Skeletal muscle satellite cell (primary cell): ENCODE results near the gene KRTAP5-11.
"Not testable (repeated sequence)": the region's sequence is repeated elsewhere in the genome, so short reads cannot be mapped to it uniquely, and the experiment has no call there.

Experiments used
- H3K27me3 ChIP-seq: 2 replicates; pipeline ENCODE4 v1.7.0; 2013; ENCODE audit warnings: low read length; ENCODE audit not compliant: control insufficient read depth, insufficient read depth
- H3K36me3 ChIP-seq: 2 replicates; pipeline ENCODE4 v1.7.0; 2013; ENCODE audit warnings: mild to moderate bottlenecking, control low read depth, low read length; ENCODE audit not compliant: insufficient read depth
- H3K4me1 ChIP-seq: 2 replicates; pipeline ENCODE4 v1.7.0; 2013; ENCODE audit warnings: low read length; ENCODE audit not compliant: control insufficient read depth, insufficient read depth
- H3K4me2 ChIP-seq: 2 replicates; pipeline ENCODE4 v1.7.0; 2013; ENCODE audit warnings: mild to moderate bottlenecking, low read length
- H3K4me3 ChIP-seq: 2 replicates; pipeline ENCODE4 v1.7.0; 2013; ENCODE audit warnings: low read length
- H3K9ac ChIP-seq: 2 replicates; pipeline ENCODE4 v1.7.0; 2013; ENCODE audit warnings: mild to moderate bottlenecking, low read depth, low read length, moderate library complexity
- H3K9me3 ChIP-seq: replicated peaks from 2 replicates; pipeline ENCODE4 v1.7.0; 2013; ENCODE audit warnings: mild to moderate bottlenecking, control low read depth, low read length

KRTAP5-11 gene

DNA sequence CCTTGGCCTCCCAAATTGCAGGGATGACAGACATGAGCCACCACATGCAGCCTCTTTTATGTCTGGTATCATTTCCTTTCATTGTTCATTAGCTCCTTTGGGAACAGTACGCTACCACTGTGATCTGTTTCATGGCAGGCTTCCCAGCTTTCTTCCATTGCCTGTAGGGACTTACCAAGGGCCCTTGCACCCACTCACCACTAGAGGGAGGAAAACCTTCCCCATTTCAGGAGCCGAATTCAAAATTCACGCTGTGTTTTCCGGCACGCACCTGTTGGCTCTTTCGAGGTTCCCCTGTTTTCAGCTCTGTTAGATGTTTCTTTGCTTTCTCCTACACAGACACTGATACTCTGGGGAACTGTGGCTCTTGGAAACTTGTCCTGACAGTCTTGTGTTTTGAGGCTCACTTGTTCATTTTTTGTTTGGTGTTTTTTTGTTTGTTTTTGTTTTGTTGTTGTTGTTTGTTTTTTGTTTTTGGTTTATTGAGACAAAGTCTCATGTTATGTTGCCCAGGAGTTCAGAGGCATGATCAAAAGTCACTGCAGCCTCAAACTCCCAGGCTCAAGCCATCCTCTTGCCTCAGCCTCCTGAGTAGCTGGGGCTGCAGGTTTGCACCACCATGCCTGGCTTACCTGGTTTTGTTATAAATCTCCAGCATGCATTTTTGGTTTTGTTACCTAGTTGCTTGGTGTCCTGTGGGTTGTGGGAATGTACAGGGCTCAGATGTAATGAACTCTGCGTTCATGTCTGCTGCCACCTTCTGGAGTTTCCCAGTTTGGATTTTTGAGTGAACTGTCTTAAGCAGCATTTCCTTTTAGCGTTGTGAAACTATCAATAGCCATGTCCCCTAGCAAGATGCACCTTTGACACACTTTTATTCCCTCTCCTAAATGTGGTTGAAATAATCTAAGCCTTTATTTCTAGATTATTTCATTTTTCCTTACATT is 2.3 kb downstream of the KRTAP5-11 start:
- H3K27me3 ChIP-seq, result peaks cover 14% of the 10 kb centered on the region
- no peak overlapping the region for H3K9ac ChIP-seq
- H3K4me1 ChIP-seq, result no peaks in the 10 kb centered on the region
- no peak overlapping the region for H3K4me3 ChIP-seq
- H3K36me3 ChIP-seq, result no peaks in the 10 kb centered on the region
- no peaks in the 10 kb centered on the region for H3K9me3 ChIP-seq
- no peak overlapping the region for H3K4me2 ChIP-seq

DNA sequence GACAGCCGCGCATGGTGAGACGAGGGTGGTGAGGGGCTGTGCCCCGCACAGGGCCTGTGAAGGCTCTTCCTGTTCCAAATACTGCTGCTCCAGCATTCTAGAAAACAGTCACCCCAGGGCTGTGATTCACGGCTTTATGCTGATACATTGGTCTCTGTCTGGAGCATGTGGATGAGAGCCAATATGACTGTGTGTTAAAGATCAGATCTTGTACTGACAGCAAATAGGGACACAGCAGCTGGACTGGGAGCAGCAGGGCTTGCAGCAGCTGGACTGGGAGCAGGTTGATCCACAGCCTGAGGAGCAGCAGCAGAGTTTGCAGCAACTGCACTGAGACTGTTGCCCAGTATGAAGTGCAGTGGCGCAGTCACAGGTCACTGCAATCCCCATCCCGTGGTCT is 3.2 kb downstream of the KRTAP5-11 start:
- H3K4me1 ChIP-seq, H3K9me3 ChIP-seq, H3K4me3 ChIP-seq, H3K36me3 ChIP-seq, H3K4me2 ChIP-seq, H3K9ac ChIP-seq: not testable (repeated sequence)
- H3K27me3 ChIP-seq, result peaks cover 20% of the 10 kb centered on the region

DNA sequence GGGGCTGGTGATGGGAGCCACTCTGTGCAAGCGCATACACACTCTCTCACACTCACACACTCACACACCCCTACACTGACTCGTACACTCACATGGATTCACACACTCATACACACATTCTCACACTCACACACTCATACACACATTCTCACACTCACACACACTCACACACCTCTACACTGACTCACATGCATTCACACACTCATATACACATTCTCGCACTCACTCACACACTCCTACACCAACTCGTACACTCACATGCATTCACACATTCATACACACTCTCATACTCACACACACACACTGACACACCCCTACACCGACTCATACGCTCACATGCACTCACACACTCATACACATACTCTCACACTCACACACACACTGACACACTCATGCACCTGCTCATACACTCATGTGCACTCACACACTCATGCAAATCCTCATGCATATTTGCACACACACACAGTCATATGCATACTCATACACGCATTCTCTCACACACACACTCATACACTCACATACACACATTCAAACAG is 5.1 kb downstream of the KRTAP5-11 start:
- H3K4me3 ChIP-seq, result no peak overlapping the region
- no peak overlapping the region for H3K4me2 ChIP-seq
- no peaks in the 10 kb centered on the region for H3K36me3 ChIP-seq
- H3K27me3 ChIP-seq, result peaks cover 16% of the 10 kb centered on the region
- H3K9ac ChIP-seq, result no peak overlapping the region
- no peaks in the 10 kb centered on the region for H3K4me1 ChIP-seq
- H3K9me3 ChIP-seq, result no peaks in the 10 kb centered on the region

DNA sequence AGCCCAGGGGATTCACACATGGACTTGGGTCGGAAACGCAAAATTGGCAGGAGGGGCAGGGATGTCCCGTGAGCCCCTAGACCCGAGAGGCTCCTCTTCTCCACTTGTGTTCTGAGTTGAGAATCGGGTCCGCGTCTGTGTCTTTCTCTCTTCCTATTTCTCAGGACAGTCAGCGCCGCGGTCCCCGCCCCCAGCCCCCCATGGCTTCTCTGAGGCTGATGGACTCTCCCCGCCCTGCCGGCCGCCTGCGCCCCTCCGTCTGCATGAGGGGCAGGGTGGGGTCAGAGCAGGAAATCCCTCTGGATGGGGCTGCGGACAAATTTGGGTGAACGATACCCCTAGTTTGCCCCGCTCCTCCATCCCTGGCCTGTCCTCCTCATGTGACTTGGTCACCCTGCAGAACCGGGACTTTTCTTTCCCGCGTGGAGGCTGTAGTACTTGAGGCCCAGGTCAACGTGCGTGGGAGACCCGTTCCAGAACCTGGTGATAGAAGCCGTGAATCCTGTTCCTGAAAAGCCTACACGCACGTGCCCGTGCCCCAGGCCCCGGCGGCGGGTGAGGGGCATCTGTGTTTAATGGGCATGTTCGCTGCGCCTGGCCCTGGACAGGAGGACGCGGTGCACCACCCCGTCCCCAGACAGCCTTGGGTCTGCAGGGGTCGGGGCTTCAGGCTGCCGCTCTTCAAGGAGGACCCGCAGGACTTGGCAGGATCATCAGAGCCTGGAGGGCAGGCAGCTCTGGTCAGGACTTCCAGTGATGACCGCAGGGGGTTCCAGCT is 5.8 kb downstream of the KRTAP5-11 start:
- not testable (repeated sequence) for H3K9ac ChIP-seq, H3K4me2 ChIP-seq, H3K36me3 ChIP-seq, H3K4me3 ChIP-seq, H3K4me1 ChIP-seq, H3K9me3 ChIP-seq
- H3K27me3 ChIP-seq, result peaks cover 16% of the 10 kb centered on the region

DNA sequence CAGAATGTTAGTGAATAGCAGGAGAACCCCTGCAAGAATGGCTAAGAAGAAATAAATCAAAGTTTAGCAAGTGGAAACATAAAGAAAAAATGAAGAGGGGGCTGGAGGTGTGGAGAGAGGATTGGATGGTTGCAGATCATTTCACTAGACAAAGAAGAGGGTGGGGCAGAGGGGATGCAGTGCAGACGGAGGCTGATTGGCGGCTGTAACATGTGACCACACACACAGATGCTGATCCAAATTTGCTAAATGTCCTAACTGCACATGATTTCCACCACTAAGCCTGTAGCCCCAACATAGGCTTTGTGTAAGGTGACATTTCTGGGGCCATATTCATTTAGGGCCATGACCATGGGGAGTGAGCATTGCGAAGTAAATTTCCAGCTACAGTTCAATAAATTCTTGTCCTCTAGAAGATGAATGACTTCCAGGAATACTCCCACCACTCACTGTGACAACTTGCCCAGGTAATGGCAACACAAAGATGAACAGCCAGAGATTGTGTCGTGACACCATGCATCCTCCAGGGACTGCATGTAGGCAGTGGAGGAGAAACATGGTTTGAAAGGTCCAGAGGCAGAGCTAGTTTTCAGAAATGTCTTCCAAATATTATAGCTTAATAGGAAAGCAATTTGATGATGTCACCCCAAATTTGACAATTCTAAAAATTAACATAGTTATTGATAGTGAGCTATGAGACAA is 6.8 kb downstream of the KRTAP5-11 start:
- Histone ChIP-seq H3K4me2 (no peak overlapping the region), H3K9me3 (no peaks in the 10 kb centered on the region), H3K36me3 (no peaks in the 10 kb centered on the region), H3K4me3 (no peak overlapping the region), H3K4me1 (no peaks in the 10 kb centered on the region), H3K27me3 (peaks cover 16% of the 10 kb centered on the region), H3K9ac (no peak overlapping the region)

DNA sequence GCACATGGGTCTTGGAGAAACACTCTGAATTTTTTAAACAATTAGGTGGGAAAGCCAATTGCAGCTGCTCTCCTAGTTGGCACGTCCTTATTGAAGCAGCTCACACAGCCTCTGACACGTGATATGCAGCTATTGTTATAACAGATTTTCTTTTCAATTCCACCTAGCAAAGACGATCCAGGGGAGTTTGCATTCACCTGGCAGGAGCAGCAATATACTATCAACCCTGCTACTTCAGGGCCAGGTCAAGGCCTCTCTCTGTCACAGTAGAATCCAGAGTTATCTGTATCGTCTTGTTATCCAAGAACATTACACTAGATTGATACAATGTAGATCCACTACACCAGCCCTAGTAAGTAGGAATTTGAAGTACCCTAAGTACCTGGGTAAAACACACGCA is 8.3 kb downstream of the KRTAP5-11 start:
- no peaks in the 10 kb centered on the region for H3K36me3 ChIP-seq
- H3K9me3 ChIP-seq, result no peaks in the 10 kb centered on the region
- no peak overlapping the region for H3K4me2 ChIP-seq
- no peak overlapping the region for H3K9ac ChIP-seq
- no peaks in the 10 kb centered on the region for H3K4me1 ChIP-seq
- no peak overlapping the region for H3K4me3 ChIP-seq
- peaks cover 23% of the 10 kb centered on the region for H3K27me3 ChIP-seq

DNA sequence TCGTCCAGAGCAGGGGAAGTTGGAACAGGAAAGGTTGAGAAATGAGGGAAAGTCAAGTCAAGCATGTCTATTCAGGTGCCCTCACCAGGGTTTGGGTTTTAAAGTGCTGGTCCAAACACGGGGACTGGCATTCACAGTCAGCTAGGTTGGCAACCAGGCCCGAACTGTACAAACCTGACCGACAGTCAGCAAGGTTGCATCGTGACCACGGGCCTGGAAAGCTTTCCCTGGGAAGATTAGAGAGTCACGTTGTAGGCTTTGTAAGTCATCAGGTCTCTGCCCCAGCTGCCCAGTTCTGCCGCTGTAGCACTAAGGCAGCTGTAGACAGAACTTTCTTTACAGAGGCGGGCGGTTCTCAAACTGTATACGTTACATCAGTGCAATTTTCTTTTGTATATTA is 9.9 kb downstream of the KRTAP5-11 start:
- H3K4me2 ChIP-seq, result no peak overlapping the region
- peaks cover 31% of the 10 kb centered on the region for H3K27me3 ChIP-seq
- H3K4me1 ChIP-seq, result no peaks in the 10 kb centered on the region
- H3K9ac ChIP-seq, result no peak overlapping the region
- no peaks in the 10 kb centered on the region for H3K36me3 ChIP-seq
- no peaks in the 10 kb centered on the region for H3K9me3 ChIP-seq
- no peak overlapping the region for H3K4me3 ChIP-seq

DNA sequence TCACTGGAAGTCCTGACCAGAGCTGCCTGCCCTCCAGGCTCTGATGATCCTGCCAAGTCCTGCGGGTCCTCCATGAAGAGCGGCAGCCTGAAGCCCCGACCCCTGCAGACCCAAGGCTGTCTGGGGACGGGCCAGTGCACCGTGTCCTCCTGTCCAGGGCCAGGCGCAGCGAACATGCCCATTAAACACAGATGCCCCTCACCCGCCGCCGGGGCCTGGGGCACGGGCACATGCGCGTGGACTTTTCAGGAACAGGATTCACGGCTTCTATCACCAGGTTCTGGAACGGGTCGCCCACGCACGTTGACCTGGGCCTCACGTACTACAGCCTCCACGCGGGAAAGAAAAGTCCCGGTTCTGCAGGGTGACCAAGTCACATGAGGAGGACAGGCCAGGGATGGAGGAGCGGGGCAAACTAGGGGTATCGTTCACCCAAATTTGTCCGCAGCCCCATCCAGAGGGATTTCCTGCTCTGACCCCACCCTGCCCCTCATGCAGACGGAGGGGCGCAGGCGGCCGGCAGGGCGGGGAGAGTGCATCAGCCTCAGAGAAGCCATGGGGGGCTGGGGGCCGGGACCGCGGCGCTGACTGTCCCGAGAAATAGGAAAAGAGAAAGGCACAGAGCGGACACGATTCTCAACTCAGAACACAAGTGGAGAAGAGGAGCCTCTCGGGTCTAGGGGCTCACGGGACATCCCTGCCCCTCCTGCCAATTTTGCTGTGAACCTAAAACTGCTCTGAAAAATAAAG is 11.4 kb downstream of the KRTAP5-11 start:
- H3K9ac ChIP-seq, H3K9me3 ChIP-seq, H3K36me3 ChIP-seq, H3K4me2 ChIP-seq, H3K4me1 ChIP-seq, H3K4me3 ChIP-seq: not testable (repeated sequence)
- peaks cover 40% of the 10 kb centered on the region for H3K27me3 ChIP-seq

DNA sequence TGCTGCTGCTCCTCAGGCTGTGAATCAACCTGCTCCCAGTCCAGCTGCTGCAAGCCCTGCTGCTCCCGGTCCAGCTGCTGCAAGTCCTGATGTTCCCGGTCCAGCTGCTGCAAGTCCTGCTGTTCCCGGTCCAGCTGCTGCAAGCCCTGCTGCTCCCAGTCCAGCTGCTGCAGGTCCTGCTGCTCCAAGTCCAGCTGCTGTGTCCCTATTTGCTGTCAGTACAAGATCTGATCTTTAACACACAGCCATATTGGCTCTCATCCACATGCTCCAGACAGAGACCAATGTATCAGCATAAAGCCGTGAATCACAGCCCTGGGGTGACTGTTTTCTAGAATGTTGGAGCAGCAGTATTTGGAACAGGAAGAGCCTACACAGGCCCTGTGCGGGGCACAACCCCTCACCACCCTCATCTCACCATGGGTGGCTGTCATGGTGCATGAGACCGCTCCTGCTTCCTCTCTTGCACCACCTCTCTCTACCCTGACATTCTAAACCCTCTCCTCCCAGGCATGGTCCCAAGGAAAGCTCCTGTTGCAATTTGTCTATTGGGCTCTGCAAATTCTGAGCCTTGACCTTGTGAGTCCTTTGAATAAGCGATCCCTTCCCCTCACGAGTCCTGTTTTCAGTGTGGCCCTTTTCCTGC is 13.8 kb downstream of the KRTAP5-11 start:
- Histone ChIP-seq H3K4me1 (no peaks in the 10 kb centered on the region), H3K9me3 (no peaks in the 10 kb centered on the region), H3K4me2 (no peak overlapping the region), H3K4me3 (no peak overlapping the region), H3K36me3 (no peaks in the 10 kb centered on the region), H3K9ac (no peak overlapping the region), H3K27me3 (peaks cover 36% of the 10 kb centered on the region)

DNA sequence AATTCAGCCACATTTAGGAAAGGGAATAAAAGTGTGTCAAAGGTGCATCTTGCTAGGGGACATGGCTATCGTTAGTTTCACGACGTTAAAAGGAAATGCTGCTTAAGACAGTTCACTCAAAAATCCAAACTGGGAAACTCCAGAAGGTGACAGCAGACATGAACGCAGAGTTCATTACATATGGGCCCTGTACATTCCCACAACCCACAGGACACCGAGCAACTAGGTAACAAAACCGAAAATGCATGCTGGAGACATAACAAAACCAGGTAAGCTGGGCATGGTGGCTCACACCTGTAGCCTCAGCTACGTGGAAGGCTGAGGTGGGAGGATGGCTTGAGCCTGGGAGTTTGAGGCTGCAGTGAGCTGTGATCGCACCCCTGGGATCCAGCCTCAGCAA is 15.0 kb downstream of the KRTAP5-11 start:
- H3K9me3 ChIP-seq, H3K4me3 ChIP-seq, H3K9ac ChIP-seq, H3K4me2 ChIP-seq, H3K4me1 ChIP-seq, H3K36me3 ChIP-seq: not testable (repeated sequence)
- peaks cover 45% of the 10 kb centered on the region for H3K27me3 ChIP-seq
